Prostate gland (tissue), 2 donors: ENCODE data around the gene BTC. TPM values are rescaled to one million over a fixed set of nuclear protein-coding genes. Genes with fewer than 3 reads are reported as not detected.

Experiments
- DNase-seq: peaks from one replicate; pipeline ENCODE4 v3.0.0-alpha.2; 2019; ENCODE audit warnings: low spot score
- H3K27ac ChIP-seq, 2 donors: fragments of 200-600 bp; sonication (generic); 2 replicates each; pipeline ENCODE4 v1.5.1; 2017 to 2019
- H3K27me3 ChIP-seq: fragments of 200-600 bp; sonication (generic); replicated peaks from 2 replicates; pipeline ENCODE4 v1.5.1; 2019; ENCODE audit not compliant: insufficient read depth
- H3K36me3 ChIP-seq, 2 donors: fragments of 200-600 bp; sonication (generic); 1 replicate in 1 of 2; 2 replicates in 1 of 2; pipeline versions ENCODE4 v1.5.1 to v1.8.1; 2017 to 2019
- H3K4me1 ChIP-seq: fragments of 200-600 bp; sonication (generic); replicated peaks from 2 replicates; pipeline ENCODE4 v1.5.1; 2019
- H3K4me3 ChIP-seq, 2 donors: fragments of 200-600 bp; sonication (generic); 2 replicates each; pipeline ENCODE4 v1.5.1; 2017 to 2019
- H3K9me3 ChIP-seq: fragments of 200-600 bp; sonication (generic); 2 replicates; pipeline ENCODE4 v1.5.1; 2017
- POLR2A ChIP-seq: fragments of 450-650 bp; IDR thresholded peaks from one replicate; pipeline ENCODE4 v1.6.1; 2016; ENCODE audit warnings: antibody characterized with exemption, mild to moderate bottlenecking
- POLR2AphosphoS5 ChIP-seq: sonication (generic); formaldehyde crosslinking; IDR thresholded peaks from one replicate; pipeline ENCODE4 v1.6.1; 2017; ENCODE audit warnings: antibody characterized with exemption
- WGBS: methylation state at CpG from one replicate; pipeline ENCODE4 v1.1.5; 2018; 5-methylcytosine and 5-hydroxymethylcytosine counted together
- intact Hi-C: fragments of 100-400 bp; cut with DNase I; formaldehyde crosslinking; loops from one replicate; pipeline ENCODE4 v1.14.2; 2022
- total RNA-seq, 2 donors: library from RNA; depleted of rRNA; stranded (reverse); fragments of >200 nt; gene quantifications; one replicate each; pipeline ENCODE4 v1.1.0, GENCODE V29; 2016
- TF ChIP-seq, protein P1 (sequence below), 4 experiments: fragments of 200-600 bp in 2 of 4; fragments of 450-650 bp in 2 of 4; sonication (generic) in 2 of 4; IDR thresholded peaks; 1 replicate in 3 of 4; 2 replicates in 1 of 4; pipeline ENCODE4 v1.5.1; 2016 to 2019; ENCODE audit warnings: antibody characterized with exemption in 4 of 4, mild to moderate bottlenecking in 2 of 4, moderate library complexity in 2 of 4

The BTC gene
- total RNA-seq, 2 donors from 2014 or later = 2.3 to 3.3 TPM

DNA sequence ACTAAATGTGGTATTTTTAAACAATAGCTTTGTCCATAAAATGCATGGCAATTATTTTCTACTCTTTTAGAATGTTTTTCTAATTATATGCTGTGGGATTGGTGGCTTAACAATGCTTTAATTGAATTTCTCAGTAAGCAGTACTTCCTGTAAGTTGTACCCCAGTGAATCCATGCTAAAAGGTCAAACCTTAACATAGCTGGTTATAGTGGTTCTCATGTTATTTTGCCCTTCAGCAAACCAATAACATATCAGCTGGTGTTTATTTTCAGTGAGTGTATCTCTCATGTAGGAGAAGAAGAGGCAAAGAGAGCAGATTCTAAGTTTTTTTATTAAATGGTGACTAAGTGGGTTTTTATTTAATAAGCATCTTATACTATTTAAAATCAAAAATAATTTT lies 41.5 kb downstream of the BTC start:
- TF ChIP-seq POLR2A (no peak), POLR2AphosphoS5 (no peak)
- TF ChIP-seq, protein P1, sequence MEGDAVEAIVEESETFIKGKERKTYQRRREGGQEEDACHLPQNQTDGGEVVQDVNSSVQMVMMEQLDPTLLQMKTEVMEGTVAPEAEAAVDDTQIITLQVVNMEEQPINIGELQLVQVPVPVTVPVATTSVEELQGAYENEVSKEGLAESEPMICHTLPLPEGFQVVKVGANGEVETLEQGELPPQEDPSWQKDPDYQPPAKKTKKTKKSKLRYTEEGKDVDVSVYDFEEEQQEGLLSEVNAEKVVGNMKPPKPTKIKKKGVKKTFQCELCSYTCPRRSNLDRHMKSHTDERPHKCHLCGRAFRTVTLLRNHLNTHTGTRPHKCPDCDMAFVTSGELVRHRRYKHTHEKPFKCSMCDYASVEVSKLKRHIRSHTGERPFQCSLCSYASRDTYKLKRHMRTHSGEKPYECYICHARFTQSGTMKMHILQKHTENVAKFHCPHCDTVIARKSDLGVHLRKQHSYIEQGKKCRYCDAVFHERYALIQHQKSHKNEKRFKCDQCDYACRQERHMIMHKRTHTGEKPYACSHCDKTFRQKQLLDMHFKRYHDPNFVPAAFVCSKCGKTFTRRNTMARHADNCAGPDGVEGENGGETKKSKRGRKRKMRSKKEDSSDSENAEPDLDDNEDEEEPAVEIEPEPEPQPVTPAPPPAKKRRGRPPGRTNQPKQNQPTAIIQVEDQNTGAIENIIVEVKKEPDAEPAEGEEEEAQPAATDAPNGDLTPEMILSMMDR (IDR thresholded peaks at IDR 0.05) = no peak
- Histone ChIP-seq H3K27me3 (no peaks in the 10 kb centered on the region), H3K36me3 (no peaks in the 10 kb centered on the region), H3K27ac (no peak overlapping the region), H3K4me1 (no peaks in the 10 kb centered on the region), H3K4me3 (no peak overlapping the region), H3K9me3 (no peaks in the 10 kb centered on the region)
- intact Hi-C loops = no loop called here
- DNase-seq = no peak

DNA sequence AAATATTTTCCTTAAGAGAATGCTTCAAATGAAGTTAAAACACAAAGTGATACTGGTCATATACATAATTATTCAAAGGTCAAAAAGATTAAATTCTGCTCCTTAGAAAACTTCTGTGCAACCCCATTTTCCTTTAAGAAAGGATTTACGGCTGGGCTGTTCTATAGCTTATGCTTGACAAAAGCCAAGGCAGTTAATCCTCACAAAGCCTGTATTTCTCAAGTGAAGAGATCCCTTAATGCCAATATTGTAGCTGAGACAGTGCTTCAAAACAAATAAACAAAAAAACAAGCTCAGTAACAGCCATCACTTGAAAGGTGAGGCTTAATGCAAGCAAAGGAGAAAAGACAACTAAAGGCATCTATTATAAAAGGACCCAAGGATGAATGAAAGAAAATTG lies 42.5 kb downstream of the BTC start:
- Histone ChIP-seq H3K4me1 (no peaks in the 10 kb centered on the region), H3K27me3 (no peaks in the 10 kb centered on the region), H3K36me3 (no peaks in the 10 kb centered on the region), H3K27ac (no peak overlapping the region), H3K4me3 (no peak overlapping the region), H3K9me3 (no peaks in the 10 kb centered on the region)
- intact Hi-C loops = no loop called here
- TF ChIP-seq, protein P1 (IDR thresholded peaks at IDR 0.05) = no peak
- no peak for TF ChIP-seq POLR2A
- TF ChIP-seq POLR2AphosphoS5 = no peak
- WGBS = 89% methylated on average over 1 of the region's 1 CpG
- DNase-seq = no peak

DNA sequence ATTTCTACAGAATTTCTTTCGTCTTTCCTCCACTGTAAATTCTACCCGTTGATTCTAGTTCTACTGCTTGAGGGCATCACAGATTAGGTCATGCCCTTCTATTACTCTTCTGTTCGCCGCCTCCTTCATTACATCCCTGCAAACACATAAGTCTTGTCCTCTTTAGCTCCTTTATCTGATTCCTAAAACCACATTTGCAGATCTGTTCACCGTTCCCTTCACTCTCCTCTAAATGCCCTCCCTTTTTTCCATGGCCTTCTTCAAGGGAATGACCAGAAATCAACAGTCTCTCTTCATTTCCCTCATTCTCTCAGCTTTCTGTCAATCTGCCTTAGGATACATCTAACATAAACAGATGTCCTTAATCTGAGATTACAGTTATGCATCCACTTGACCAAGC lies 43.1 kb downstream of the BTC start:
- TF ChIP-seq POLR2AphosphoS5 = no peak
- TF ChIP-seq, protein P1 (IDR thresholded peaks at IDR 0.05) = no peak
- no peak for TF ChIP-seq POLR2A
- H3K27ac ChIP-seq = no peak overlapping the region
- 53% methylated on average over 5 of the region's 5 CpGs for WGBS
- H3K36me3 ChIP-seq = no peaks in the 10 kb centered on the region
- H3K4me1 ChIP-seq = no peaks in the 10 kb centered on the region
- DNase-seq = no peak
- no peaks in the 10 kb centered on the region for H3K9me3 ChIP-seq
- no peaks in the 10 kb centered on the region for H3K27me3 ChIP-seq
- no peak overlapping the region for H3K4me3 ChIP-seq
- intact Hi-C loops = no loop called here

DNA sequence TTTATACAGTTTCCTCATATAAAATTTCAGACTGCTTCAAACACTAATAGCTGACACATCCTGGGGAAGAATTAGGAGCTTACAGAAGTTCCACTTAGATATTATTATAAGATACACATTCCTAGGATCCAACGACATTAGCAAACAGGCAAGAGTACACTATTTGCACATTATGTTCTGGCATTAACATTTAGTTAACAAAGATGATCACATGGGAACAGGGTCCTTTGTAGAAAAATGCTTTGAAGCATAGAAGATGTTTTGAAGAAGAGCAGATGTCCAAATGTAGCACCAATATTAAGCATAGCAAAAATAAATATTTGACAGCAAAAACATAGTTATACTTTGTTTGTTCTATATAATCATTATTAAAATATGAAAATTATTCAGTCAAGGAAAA lies 52.1 kb downstream of the BTC start:
- H3K4me3 ChIP-seq = no peak overlapping the region
- H3K36me3 ChIP-seq = no peaks in the 10 kb centered on the region
- intact Hi-C loops = no loop called here
- H3K27ac ChIP-seq = no peak overlapping the region
- TF ChIP-seq POLR2AphosphoS5 = no peak
- TF ChIP-seq, protein P1 (IDR thresholded peaks at IDR 0.05) = no peak
- no peaks in the 10 kb centered on the region for H3K27me3 ChIP-seq
- no peaks in the 10 kb centered on the region for H3K4me1 ChIP-seq
- 16% methylated on average over 1 of the region's 1 CpG for WGBS
- H3K9me3 ChIP-seq = no peaks in the 10 kb centered on the region
- no peak for DNase-seq

GRCh38 chr4:74738464-74739143 lies 55.7 kb downstream of the BTC start:
- Histone ChIP-seq H3K36me3 (no peaks in the 10 kb centered on the region), H3K27me3 (no peaks in the 10 kb centered on the region), H3K4me1 (no peaks in the 10 kb centered on the region), H3K4me3 (no peak overlapping the region), H3K27ac (no peak overlapping the region), H3K9me3 (no peaks in the 10 kb centered on the region)
- intact Hi-C loops = no loop called here
- no peak for DNase-seq
- 66% methylated on average over 3 of the region's 3 CpGs for WGBS
- TF ChIP-seq POLR2AphosphoS5 (no peak), POLR2A (no peak)
- TF ChIP-seq, protein P1 (IDR thresholded peaks at IDR 0.05) = no peak
